Activated T-cell treated with anti-CD3 and anti-CD28 coated beads, Interleukin-2, amount 50 U/mL, for 72 hours (primary cell): ENCODE results near the gene DGKD. TPM values are rescaled to one million over a fixed set of nuclear protein-coding genes. Genes with fewer than 3 reads are reported as not detected.

Experiments
- ATAC-seq, 2 donors: fragments of 150-1000 bp; cut with Tn5 transposase; replicated peaks in 1 of 2; 2 replicates each; pipeline ENCODE4 v1.10.0; 2021; ENCODE audit warnings: moderate library complexity in 2 of 2, mild to moderate bottlenecking in 1 of 2
- DNase-seq, 2 donors: peaks; one replicate each; pipeline ENCODE4 v3.0.0; 2021 to 2022; ENCODE audit warnings: mixed read lengths in 1 of 2
- H3K27ac Mint-ChIP-seq: one replicate; pipeline ENCODE4 v1.8.0; 2022; ENCODE audit warnings: mild to moderate bottlenecking, moderate library complexity, mixed read lengths
- H3K27me3 Mint-ChIP-seq: one replicate; pipeline ENCODE4 v1.8.0; 2022; ENCODE audit warnings: low read depth, mixed read lengths
- H3K36me3 Mint-ChIP-seq, 2 donors: one replicate each; pipeline ENCODE4 v1.8.0; 2022; ENCODE audit warnings: mixed read lengths in 2 of 2, mild to moderate bottlenecking in 1 of 2; ENCODE audit not compliant: insufficient read depth in 2 of 2
- H3K4me1 Mint-ChIP-seq: one replicate; pipeline ENCODE4 v1.8.0; 2022; ENCODE audit warnings: low read depth, mixed read lengths
- H3K4me3 Mint-ChIP-seq, 2 donors: one replicate each; pipeline ENCODE4 v1.8.0; 2022; ENCODE audit warnings: mild to moderate bottlenecking in 2 of 2, mixed read lengths in 2 of 2, moderate library complexity in 2 of 2
- H3K9me3 Mint-ChIP-seq, 2 donors: one replicate each; pipeline ENCODE4 v1.8.0; 2022; ENCODE audit warnings: mixed read lengths in 2 of 2
- total RNA-seq, 2 donors: library from RNA; stranded (reverse); gene quantifications; one replicate each; pipeline ENCODE4 v1.2.3, GENCODE V29; 2022

DGKD gene
- total RNA-seq, 2 donors from 2014 or later: 78.0 to 94.4 TPM

- Mint-ChIP-seq H3K9me3 (no peaks in the 10 kb centered on the region), H3K4me3 (no peak overlapping the region), H3K27me3 (no peaks in the 10 kb centered on the region), H3K36me3 (peaks cover 5 to 9% of the 10 kb centered on the region in 2 donors), H3K4me1 (no peaks in the 10 kb centered on the region), H3K27ac (no peak overlapping the region)
- no peak for DNase-seq
- no peak for ATAC-seq
Observed at GRCh38 chr2:233463586-233463985, 109.3 kb downstream of the DGKD start.

- Mint-ChIP-seq H3K4me1 (no peaks in the 10 kb centered on the region), H3K9me3 (no peaks in the 10 kb centered on the region), H3K27me3 (no peaks in the 10 kb centered on the region), H3K4me3 (no peak overlapping the region), H3K36me3 (peaks cover 5 to 11% of the 10 kb centered on the region in 2 donors), H3K27ac (no peak overlapping the region)
- DNase-seq (no peak), ATAC-seq (no peak)
Observed at GRCh38 chr2:233464056-233464455, 109.8 kb downstream of the DGKD start.

GRCh38 chr2:233464531-233465240, 110.4 kb downstream of the DGKD start:
- H3K4me1 Mint-ChIP-seq: no peaks in the 10 kb centered on the region
- no peak for ATAC-seq
- H3K36me3 Mint-ChIP-seq: peaks cover 6 to 12% of the 10 kb centered on the region in 2 donors
- DNase-seq: no peak
- H3K4me3 Mint-ChIP-seq: no peak overlapping the region
- no peak overlapping the region for H3K27ac Mint-ChIP-seq
- H3K9me3 Mint-ChIP-seq: no peaks in the 10 kb centered on the region
- no peaks in the 10 kb centered on the region for H3K27me3 Mint-ChIP-seq

- ATAC-seq (no peak), DNase-seq (no peak)
- H3K4me1 Mint-ChIP-seq: no peaks in the 10 kb centered on the region
- peaks cover 7 to 17% of the 10 kb centered on the region in 2 donors for H3K36me3 Mint-ChIP-seq
- H3K27me3 Mint-ChIP-seq: no peaks in the 10 kb centered on the region
- H3K9me3 Mint-ChIP-seq: no peaks in the 10 kb centered on the region
- no peak overlapping the region for H3K4me3 Mint-ChIP-seq
- peak overlapping the region; percentile 47 for H3K27ac Mint-ChIP-seq
Observed at GRCh38 chr2:233466991-233467603, 112.8 kb downstream of the DGKD start.

- Mint-ChIP-seq H3K27me3 (no peaks in the 10 kb centered on the region), H3K4me1 (no peaks in the 10 kb centered on the region), H3K4me3 (no peak overlapping the region), H3K27ac (no peak overlapping the region), H3K9me3 (no peaks in the 10 kb centered on the region), H3K36me3 (peaks cover 10 to 23% of the 10 kb centered on the region in 2 donors)
- DNase-seq (no peak), ATAC-seq (no peak)
Observed at GRCh38 chr2:233468047-233468740, 113.9 kb downstream of the DGKD start.

- no peak overlapping the region for H3K27ac Mint-ChIP-seq
- no peaks in the 10 kb centered on the region for H3K9me3 Mint-ChIP-seq
- no peak overlapping the region for H3K4me3 Mint-ChIP-seq
- H3K36me3 Mint-ChIP-seq: peaks cover 7 to 20% of the 10 kb centered on the region in 2 donors
- no peak for ATAC-seq
- H3K27me3 Mint-ChIP-seq: no peaks in the 10 kb centered on the region
- no peaks in the 10 kb centered on the region for H3K4me1 Mint-ChIP-seq
- DNase-seq: no peak
Observed at GRCh38 chr2:233468741-233469110, 114.4 kb downstream of the DGKD start.

- no peak for DNase-seq
- peak overlapping the region; percentile 55 for H3K27ac Mint-ChIP-seq
- no peaks in the 10 kb centered on the region for H3K9me3 Mint-ChIP-seq
- no peaks in the 10 kb centered on the region for H3K27me3 Mint-ChIP-seq
- no peak overlapping the region for H3K4me3 Mint-ChIP-seq
- H3K4me1 Mint-ChIP-seq: no peaks in the 10 kb centered on the region
- peaks cover 7 to 15% of the 10 kb centered on the region in 2 donors for H3K36me3 Mint-ChIP-seq
- no peak for ATAC-seq
Observed at GRCh38 chr2:233469261-233470010, 115.1 kb downstream of the DGKD start.

GRCh38 chr2:233470011-233470687, 115.9 kb downstream of the DGKD start:
- DNase-seq: no peak
- Mint-ChIP-seq H3K9me3 (no peaks in the 10 kb centered on the region), H3K36me3 (peaks cover 7 to 15% of the 10 kb centered on the region in 2 donors), H3K4me1 (no peaks in the 10 kb centered on the region), H3K27ac (peak overlapping the region; percentile 22), H3K27me3 (no peaks in the 10 kb centered on the region), H3K4me3 (no peak overlapping the region)
- no peak for ATAC-seq

- ATAC-seq: no peak
- H3K9me3 Mint-ChIP-seq: no peaks in the 10 kb centered on the region
- H3K36me3 Mint-ChIP-seq: peaks cover 7 to 15% of the 10 kb centered on the region in 2 donors
- no peaks in the 10 kb centered on the region for H3K4me1 Mint-ChIP-seq
- no peaks in the 10 kb centered on the region for H3K27me3 Mint-ChIP-seq
- no peak for DNase-seq
- no peak overlapping the region for H3K27ac Mint-ChIP-seq
- no peak overlapping the region for H3K4me3 Mint-ChIP-seq
Observed at GRCh38 chr2:233470839-233471238, 116.5 kb downstream of the DGKD start.

GRCh38 chr2:233471291-233472035, 117.2 kb downstream of the DGKD start:
- no peak overlapping the region for H3K27ac Mint-ChIP-seq
- no peak for ATAC-seq
- no peak for DNase-seq
- no peaks in the 10 kb centered on the region for H3K4me1 Mint-ChIP-seq
- H3K4me3 Mint-ChIP-seq: no peak overlapping the region
- H3K36me3 Mint-ChIP-seq: peaks cover 7 to 15% of the 10 kb centered on the region in 2 donors
- no peaks in the 10 kb centered on the region for H3K27me3 Mint-ChIP-seq
- H3K9me3 Mint-ChIP-seq: no peaks in the 10 kb centered on the region

- Mint-ChIP-seq H3K9me3 (no peaks in the 10 kb centered on the region), H3K36me3 (peaks cover 7 to 15% of the 10 kb centered on the region in 2 donors), H3K4me3 (no peak overlapping the region), H3K27me3 (no peaks in the 10 kb centered on the region), H3K4me1 (no peaks in the 10 kb centered on the region), H3K27ac (no peak overlapping the region)
- ATAC-seq (no peak), DNase-seq (no peak)
Observed at GRCh38 chr2:233473386-233473791, 119.1 kb downstream of the DGKD start.

- Mint-ChIP-seq H3K4me1 (no peaks in the 10 kb centered on the region), H3K27ac (no peak overlapping the region), H3K27me3 (no peaks in the 10 kb centered on the region), H3K9me3 (no peaks in the 10 kb centered on the region), H3K36me3 (peaks cover 5 to 13% of the 10 kb centered on the region in 2 donors), H3K4me3 (no peak overlapping the region)
- ATAC-seq (no peak), DNase-seq (no peak)
Observed at GRCh38 chr2:233473878-233474277, 119.6 kb downstream of the DGKD start.
